ENCODE measurements around the gene COL5A1. TPM values are rescaled to one million over a fixed set of nuclear protein-coding genes. Genes with fewer than 3 reads are reported as not detected.

COL5A1 gene
- total RNA-seq, 1 experiment from 2014 or later: 2.1 TPM

- no peak for DNase-seq (ENCODE audit: extremely low read depth, low read depth)
These were observed 47.2 kb downstream of the COL5A1 start for GRCh38 chr9:134688661-134689320.

DNA sequence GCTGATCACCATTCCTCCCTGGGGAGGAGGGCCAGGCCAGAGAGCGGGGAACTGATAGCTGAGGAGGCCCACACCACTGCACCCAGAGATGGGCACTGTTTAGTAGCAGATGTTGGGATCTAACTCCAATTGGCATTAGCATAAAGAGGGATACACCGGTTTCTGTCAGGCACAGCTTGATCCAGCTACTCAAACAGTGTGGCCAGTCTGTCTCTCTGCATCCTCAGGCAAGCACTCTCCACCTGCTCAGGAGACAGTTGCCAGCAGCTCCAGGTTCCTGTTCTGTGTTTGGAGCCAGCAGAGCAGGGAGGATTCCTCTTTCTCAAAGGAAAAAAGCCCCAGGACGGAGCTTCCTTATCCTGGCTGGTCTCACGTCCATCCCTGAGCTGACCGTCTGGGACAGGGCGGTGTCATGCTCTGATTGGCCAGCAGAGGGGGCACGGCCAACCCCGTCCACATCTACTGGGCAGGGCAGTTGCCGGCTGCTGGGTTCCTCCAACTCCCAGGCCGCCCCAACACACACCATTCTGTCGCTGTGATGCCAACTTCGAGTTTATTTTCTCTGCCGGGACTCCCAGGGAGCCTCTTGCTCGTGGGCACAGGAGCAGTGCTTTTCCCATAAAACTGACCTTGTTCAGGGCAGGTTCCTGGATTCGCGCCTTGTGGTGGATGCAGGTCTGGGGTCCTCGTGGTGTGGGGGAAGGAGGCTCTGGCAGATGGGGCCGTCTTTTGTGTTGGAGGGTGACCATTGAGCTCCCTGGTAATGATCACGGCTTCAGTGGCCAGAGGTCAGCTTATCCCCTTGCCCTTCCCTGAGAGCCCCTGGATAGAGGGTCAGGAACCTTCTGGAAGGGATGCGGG, 47.9 kb downstream of the COL5A1 start:
- peak; percentile 38 for DNase-seq (ENCODE audit: extremely low read depth, low read depth)

- DNase-seq (ENCODE audit: extremely low read depth, low read depth): no peak
These were observed 48.7 kb downstream of the COL5A1 start for GRCh38 chr9:134690301-134690751.

- no peak for DNase-seq (ENCODE audit: extremely low read depth, low read depth)
These were observed 49.5 kb downstream of the COL5A1 start for GRCh38 chr9:134690946-134691694.

GRCh38 chr9:134691695-134692572, 50.3 kb downstream of the COL5A1 start:
- no peak for DNase-seq (ENCODE audit: extremely low read depth, low read depth)

DNA sequence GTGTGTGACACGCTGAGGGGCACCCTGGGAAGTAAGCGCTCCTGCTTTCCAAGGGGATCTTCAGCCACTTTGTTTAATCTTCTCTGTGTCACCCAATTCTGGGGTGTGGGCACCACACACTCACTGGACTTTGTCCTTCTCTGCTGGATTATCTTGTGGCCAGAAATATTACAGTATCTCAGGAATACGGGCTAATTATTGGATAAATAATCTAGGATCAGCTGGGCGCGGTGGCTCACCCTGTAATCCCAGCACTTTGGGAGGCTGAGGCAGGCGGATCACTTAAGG, 50.9 kb downstream of the COL5A1 start:
- no peak for DNase-seq (ENCODE audit: extremely low read depth, low read depth)

DNA sequence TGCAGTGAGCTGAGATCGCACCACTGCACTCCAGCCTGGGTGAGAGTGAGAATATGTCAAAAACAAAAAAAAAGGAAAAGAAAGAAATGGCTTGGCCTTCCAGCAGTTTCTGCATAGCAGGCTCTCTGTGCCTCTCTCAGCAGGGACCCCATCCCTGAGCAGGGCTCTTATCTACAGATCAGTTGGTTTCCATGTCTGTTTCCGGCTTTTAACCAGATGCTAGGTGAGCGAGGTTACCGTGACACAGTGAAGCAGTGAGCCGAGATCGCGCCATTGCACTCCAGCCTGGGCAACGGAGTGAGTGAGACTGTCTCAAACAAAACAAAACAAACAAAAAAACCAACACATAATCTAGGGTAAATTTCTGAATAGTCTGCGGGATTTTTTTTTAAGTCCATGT, 51.4 kb downstream of the COL5A1 start:
- DNase-seq (ENCODE audit: extremely low read depth, low read depth): no peak

DNA sequence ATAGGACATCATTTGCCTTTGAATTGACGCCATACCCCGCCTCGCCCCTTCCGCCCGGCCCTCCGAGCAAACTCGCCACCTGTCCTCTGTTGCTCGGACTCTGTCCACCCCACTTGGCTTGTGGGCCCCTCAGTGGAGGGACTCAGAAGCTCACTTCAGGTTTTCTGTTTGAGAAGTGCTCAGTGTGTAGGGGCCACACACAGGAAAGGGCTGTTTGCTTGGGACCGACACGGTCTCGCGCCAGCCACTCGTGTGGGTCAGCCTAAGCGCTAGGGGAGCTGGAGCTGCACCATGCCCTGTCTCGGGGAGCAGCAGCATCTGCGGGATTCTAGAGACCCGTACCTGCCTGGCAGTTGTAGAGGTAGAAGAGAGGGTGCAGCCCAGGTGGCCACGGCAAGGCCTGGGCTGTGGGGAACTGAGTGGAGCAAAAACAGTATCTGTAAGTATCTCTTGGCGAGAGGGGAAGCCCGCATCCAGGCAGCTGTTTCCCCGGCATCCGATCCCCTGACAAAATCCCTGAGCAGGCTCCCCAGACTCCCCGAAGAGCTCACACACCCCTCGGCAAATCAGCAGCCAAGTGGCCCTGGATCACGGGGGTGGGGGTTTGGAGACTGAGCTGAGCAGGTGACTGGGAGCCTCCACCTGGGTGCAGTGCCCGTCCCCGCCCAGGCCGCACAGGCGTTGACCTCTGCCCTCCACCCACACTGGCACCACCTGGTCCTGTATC, 52.2 kb downstream of the COL5A1 start:
- no peak for DNase-seq (ENCODE audit: extremely low read depth, low read depth)

DNA sequence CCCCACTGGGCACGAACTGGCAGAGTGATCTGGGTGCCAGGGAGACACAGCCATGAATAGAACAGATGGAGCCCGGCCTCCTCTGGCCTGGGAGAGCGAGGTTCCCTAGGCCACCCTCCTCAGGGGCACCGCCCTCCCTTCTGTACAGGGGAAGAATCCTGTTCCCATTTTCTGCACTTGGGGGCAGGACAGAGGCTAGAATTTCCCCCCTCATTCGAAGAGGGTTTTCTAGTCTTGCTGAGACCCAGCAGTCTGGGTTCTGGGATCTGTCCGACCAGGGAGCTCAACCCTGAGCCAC, 52.7 kb downstream of the COL5A1 start:
- no peak for DNase-seq (ENCODE audit: extremely low read depth, low read depth)

- DNase-seq (ENCODE audit: extremely low read depth, low read depth): no peak
These were observed 53.1 kb downstream of the COL5A1 start for GRCh38 chr9:134694714-134695113.

DNA sequence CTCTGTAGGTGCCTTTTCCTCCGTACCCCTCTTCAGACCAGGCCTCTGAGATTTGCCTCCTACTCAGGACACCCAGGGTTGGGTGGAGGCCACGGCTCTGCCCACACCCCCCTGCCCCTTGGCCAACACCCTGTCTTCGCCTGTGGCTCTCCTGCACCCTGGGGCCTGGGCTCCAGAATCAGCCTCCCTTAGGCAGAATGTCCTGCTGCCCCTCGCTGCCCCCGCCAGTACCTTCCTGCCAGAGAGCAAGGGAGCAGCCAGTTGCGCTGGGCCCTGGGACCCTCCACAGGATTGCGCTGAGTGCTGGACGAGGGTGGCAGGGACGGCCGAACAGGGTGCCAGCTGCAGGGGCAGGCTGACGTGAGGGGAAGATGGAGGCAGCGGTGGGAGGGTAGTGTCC, 53.5 kb downstream of the COL5A1 start:
- DNase-seq (ENCODE audit: extremely low read depth, low read depth): no peak

DNA sequence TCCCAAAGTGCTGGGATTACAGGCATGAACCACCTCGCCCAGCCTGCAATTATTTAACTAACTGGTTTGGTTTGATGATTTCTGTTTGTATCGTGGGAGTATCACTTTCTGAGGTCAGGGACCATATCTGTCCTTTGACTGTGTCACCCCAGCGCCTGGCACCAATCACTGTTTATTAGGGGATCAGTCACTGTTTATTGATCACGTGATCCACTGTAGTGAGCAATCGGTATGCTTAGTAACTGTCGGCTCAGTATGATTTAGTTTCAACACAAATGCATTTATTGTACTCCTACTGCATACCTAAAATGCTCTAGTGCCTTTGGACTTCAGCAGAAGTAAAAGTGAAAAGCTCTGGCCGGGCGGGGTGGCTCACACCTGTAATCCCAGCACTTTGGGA, 54.8 kb downstream of the COL5A1 start:
- DNase-seq (ENCODE audit: extremely low read depth, low read depth): no peak

GRCh38 chr9:134698111-134698510, 56.5 kb downstream of the COL5A1 start:
- DNase-seq (ENCODE audit: extremely low read depth, low read depth): no peak

GRCh38 chr9:134698587-134699342, 57.2 kb downstream of the COL5A1 start:
- DNase-seq (ENCODE audit: extremely low read depth, low read depth): peak; percentile 63

DNA sequence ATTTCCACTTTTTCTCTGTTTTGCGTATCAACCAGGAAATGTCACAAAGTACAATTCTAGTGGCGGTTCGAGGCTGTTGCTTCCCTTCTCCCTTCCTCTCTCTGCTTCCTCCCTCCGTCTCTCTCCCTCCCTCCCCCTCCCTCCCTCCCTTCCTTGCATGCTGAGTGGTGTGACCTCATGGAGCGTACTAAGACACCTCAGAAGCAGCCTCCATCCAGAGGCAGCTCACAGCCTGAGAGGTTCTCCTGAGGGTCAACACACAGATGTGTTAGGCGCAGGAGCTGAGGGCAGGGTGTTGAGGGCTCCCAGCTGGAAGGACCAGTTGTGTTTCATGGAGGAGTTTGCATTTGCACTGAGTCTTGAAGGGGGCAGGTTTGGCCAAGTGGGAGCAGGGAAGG, 57.7 kb downstream of the COL5A1 start:
- DNase-seq (ENCODE audit: extremely low read depth, low read depth): no peak

DNA sequence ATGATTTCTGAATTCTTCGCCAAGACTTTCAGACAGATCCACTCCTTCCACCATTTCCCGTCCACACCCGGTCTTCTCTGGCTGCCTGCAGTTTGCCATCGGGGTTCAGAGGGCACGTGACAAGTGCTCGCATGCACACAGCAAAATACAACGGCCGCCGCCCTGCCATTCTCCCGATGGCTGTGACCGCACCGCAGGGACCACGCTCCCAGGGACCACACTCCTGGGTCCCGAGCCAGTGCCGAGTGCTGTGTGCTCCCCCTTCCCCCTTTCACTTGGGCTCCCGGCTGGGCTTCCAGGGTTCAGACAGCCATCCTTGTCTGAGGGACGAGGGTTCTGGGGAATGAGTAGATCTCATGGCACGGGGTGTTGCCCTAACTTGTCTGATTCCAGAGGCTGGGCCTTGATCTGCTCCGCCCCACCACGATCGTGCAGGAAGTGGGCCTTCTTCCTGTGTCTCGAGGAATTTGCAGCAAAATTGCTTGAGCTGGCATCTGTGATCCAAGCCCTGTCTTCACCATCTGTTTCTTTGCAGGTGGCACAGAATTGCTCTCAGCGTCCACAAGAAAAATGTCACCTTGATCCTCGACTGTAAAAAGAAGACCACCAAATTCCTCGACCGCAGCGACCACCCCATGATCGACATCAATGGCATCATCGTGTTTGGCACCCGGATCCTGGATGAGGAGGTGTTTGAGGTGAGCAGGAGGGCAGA, 59.2 kb downstream of the COL5A1 start:
- no peak for DNase-seq (ENCODE audit: extremely low read depth, low read depth)

- DNase-seq (ENCODE audit: extremely low read depth, low read depth): no peak
These were observed 60.1 kb downstream of the COL5A1 start for GRCh38 chr9:134701581-134702259.

DNA sequence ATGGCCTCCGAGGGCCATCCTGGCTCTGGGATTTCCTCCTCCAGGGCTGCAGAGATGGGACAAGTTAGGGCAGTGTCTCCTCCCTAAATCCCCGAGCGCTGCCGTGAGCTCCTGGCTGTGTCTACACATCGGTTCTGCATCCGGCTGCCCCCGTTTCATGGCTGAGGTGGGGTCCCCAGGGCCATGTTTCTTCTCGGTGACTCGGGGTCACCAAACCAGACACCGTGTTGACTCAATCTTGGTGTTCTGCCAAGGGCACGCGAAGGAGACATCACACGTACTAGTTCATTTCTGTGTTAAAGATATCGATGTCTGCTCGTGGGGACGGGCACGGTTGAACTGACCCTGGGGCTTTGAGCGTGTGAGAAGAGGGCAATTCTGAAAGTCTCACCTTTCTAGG, 60.7 kb downstream of the COL5A1 start:
- no peak for DNase-seq (ENCODE audit: extremely low read depth, low read depth)
